Sigmoid colon (tissue), 4 donors: ENCODE measurements around the gene BCCIP.

ENCODE experiments used
- CTCF ChIP-seq, 4 experiments: fragments of 450-650 bp in 3 of 4; fragments of 200-600 bp in 1 of 4; IDR thresholded peaks; one replicate each; pipeline ENCODE4 v1.5.1; 2016 to 2019; ENCODE audit warnings: antibody characterized with exemption in 4 of 4, mild to moderate bottlenecking in 3 of 4, moderate library complexity in 2 of 4
- EP300 ChIP-seq, 4 donors: sonication (generic); formaldehyde crosslinking; IDR thresholded peaks; one replicate each; pipeline ENCODE4 v1.6.1; 2017; ENCODE audit warnings: antibody characterized with exemption in 4 of 4
- POLR2A ChIP-seq, 2 donors: fragments of 450-650 bp; IDR thresholded peaks; one replicate each; pipeline ENCODE4 v1.6.1; 2016; ENCODE audit warnings: antibody characterized with exemption in 2 of 2, mild to moderate bottlenecking in 2 of 2, moderate library complexity in 2 of 2

GRCh38 chr10:125811251-125811650 lies 12.1 kb upstream of the BCCIP start:
- no peak for TF ChIP-seq CTCF (IDR thresholded peaks at IDR 0.05)
- TF ChIP-seq EP300 (IDR thresholded peaks at IDR 0.05): no peak
- no peak for TF ChIP-seq POLR2A (IDR thresholded peaks at IDR 0.05)
